Activated gamma-delta T cell treated with anti-CD3 and anti-CD28 coated beads, Interleukin-2, amount 50 U/mL, for 16 hours (primary cell): Measurements from ENCODE around the gene DTYMK.

Experiments
- DNase-seq: peaks from one replicate; pipeline ENCODE4 v3.0.0-alpha.2; 2020; ENCODE audit warnings: low read depth

Gene DTYMK

GRCh38 chr2:241645915-241646645 lies 40.5 kb downstream of the DTYMK start:
- no peak for DNase-seq

GRCh38 chr2:241645056-241645914 lies 41.3 kb downstream of the DTYMK start:
- no peak for DNase-seq

- DNase-seq: no peak
These were observed 45.0 kb downstream of the DTYMK start for GRCh38 chr2:241641631-241642030.

GRCh38 chr2:241640165-241640795 lies 46.3 kb downstream of the DTYMK start:
- no peak for DNase-seq

- no peak for DNase-seq
These were observed 47.2 kb downstream of the DTYMK start for GRCh38 chr2:241639385-241639784.

- no peak for DNase-seq
These were observed 47.7 kb downstream of the DTYMK start for GRCh38 chr2:241638940-241639339.

- no peak for DNase-seq
These were observed 48.6 kb downstream of the DTYMK start for GRCh38 chr2:241637795-241638660.

- peak; percentile 59 for DNase-seq
These were observed 49.4 kb downstream of the DTYMK start, which contains the start of the genes ATG4B and THAP4 for GRCh38 chr2:241637018-241637794. TSS of gene ATG4B (plus strand) at chr2:241637693. CDS start at chr2:241637715, 22 bp downstream. TSS of gene THAP4 (minus strand) at chr2:241637158. CDS start at chr2:241637017, 141 bp downstream.

- DNase-seq: no peak
These were observed 50.2 kb downstream of the DTYMK start for GRCh38 chr2:241636182-241637017.

- DNase-seq: no peak
These were observed 50.9 kb downstream of the DTYMK start for GRCh38 chr2:241635756-241636155.

- DNase-seq: no peak
These were observed 53.1 kb downstream of the DTYMK start for GRCh38 chr2:241633561-241633960.

- no peak for DNase-seq
These were observed 53.9 kb downstream of the DTYMK start for GRCh38 chr2:241632478-241633325.

- DNase-seq: no peak
These were observed 56.7 kb downstream of the DTYMK start for GRCh38 chr2:241629762-241630435.

GRCh38 chr2:241627675-241628074 lies 58.9 kb downstream of the DTYMK start:
- no peak for DNase-seq
